HG02870 (cell line): ENCODE results near the gene RPS3A.
"Not testable (repeated sequence)": the region's sequence is repeated elsewhere in the genome, so short reads cannot be mapped to it uniquely, and the experiment has no call there.

Experiments used
- ATAC-seq: cut with Tn5 transposase; IDR thresholded peaks from one replicate; pipeline ENCODE4 v1.9.1; 2021; ENCODE audit warnings: mild to moderate bottlenecking, moderate library complexity; ENCODE audit not compliant: unreplicated experiment

RPS3A gene

DNA sequence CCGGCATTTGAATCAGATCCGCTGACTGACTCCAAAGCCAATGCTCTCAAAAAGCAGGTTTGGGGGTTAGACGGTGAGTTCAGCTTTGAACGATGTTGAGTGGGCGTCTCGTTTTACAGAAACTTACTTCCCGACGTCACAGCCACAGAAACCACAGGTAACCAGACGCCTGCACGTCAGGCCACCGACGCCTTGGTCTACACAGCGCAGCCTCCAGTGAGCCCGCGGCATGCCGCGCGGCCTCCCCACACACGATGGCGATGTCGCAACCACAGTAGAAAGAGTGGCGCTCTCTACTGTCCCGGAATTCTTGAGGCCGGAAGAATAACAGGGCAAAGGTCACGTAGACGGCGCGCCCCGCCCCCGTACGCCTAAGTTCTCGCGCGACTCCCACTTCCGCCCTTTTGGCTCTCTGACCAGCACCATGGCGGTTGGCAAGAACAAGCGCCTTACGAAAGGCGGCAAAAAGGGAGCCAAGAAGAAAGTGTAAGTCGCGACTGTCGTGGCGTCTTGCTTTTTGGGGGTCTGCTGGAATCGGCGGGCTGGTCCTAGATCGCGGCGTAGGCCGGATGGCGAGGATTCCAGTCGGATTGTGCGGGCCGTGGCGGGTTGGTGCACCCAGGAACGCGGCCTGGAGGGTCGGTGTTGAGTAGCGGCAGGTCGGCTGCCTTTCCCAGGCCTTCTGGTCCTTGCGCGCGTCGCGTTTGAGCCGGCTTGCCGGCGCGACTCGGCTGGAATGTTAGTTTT lies at the start of gene RPS3A:
TSS of gene RPS3A (plus strand) at position 400 of the 747 bp plus-strand sequence. CDS start at position 425, 25 bp downstream.
- peak; percentile 93 for ATAC-seq

DNA sequence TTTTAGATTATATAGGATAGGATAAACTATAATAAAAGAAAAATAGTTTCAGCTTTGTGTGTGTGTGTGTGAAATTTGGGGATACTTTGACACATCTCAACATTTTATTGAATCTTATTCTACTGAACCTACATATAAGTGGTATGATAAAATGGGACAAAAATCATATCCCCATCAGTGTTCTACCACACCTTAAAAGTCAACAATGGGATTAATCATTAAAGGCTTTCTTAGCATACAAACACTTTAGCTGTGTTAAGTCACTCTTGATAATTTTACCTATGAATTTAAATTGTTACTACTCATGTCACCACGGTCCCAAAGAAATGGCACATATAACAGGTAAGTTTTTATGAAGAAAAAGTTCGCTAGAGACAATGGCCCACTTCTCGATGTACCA lies 46.6 kb upstream of the RPS3A start:
- peak; percentile 4 for ATAC-seq

DNA sequence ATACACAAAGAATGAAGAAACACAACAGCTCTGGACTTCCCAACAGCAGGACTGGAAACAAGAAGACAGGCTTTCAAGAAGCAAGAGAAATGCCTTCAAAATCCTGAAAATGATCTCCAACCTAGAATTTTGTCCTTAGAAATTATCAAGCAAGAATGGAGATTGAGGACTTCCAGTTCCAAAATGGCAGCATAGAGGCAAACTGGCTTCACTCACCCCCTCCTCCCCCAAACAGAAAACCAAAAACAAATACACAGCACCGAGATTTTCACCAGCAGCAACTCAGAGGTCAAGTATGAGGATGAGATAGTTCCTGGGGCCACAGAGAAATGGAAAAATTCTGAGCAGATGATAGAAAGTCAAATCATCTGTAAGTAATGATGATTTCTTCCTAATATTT lies 43.9 kb upstream of the RPS3A start:
- no peak for ATAC-seq

DNA sequence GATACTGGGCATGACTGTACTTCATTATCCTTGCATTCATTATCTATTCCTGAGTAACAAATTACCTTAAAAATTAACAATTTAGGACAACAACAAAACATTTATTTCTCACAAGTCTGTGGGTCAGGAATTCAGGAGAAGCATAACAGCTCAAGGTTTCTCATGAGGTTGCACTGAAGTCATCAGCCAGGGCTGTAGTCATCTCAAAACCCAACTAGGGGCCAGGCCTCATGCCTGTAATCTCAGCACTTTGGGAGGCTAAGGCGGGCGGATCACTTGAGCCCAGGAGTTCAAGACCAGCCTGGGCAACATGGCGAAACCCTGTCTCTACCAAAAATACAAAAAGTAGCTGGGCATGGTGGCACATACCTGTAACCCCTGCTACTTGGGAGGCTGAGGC lies 36.3 kb upstream of the RPS3A start:
- not testable (repeated sequence) for ATAC-seq

DNA sequence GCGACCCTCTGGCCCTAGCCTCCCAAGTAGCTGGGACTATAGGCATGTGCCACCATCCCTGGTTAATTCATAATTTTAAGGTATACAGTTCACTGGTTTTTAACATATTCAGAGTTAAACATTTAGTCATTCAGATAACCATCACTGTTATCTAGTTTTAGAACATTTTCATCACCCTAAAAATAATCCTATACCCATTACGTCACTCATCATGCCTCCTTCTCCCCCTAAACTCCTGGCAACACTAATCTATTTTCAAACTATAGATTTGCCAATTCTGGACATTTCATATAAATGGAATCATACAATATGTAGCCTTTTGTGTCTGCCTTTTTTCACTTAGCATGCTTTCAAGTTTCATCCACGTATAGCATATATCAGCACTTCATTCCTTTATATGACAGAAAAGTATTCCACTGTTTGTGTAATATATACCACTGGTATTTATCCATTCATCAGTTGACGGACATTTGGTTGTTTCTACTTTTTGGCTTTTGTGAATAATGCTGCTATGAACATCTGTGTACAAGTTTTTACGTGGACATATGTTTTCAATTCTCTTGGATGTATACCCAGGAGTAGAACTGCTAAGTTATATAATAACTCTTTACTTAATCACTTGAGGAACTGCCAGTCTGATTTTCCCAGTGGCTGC lies 32.0 kb upstream of the RPS3A start:
- no peak for ATAC-seq

DNA sequence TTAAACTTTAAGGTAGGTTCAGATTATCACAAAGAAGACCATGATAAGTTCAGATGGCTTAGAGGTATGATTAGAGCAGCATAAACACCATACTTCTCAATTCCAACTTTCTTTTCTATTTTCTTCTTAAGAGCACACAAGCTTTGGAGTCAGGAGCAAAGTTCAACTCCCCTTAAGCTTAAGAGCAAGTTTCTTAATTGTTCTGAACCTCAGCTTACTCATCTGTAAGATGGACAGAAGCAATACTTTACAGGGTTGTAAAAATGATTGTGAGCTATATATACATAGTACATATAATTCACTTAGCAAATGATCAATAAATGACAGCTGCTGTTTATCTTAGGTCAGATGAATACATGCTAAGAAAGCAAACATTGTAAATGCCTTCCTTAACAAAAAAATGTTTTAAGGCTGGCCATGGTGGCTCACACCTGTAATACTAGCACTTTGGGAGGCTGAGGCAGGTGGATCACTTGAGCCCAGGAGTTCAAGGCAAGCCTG lies 25.0 kb upstream of the RPS3A start:
- ATAC-seq: no peak

DNA sequence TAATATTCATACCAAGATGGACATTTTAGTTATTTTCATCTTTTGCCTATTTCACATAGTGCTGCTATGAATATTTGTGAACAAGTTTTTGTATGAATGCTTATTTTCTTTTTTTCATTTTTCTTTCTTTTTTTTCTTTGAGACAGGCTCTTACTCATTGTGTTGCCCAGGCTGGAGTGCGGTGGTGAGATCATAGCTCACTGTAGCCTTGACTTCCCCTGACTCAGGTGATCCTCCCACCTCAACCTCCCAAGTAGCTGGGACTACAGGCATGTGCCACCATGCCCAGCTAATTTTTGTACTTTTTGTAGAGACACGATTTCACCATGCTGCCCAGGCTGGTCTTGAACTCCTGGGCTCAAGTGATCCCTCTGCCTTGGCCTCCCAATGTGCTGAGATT lies 21.4 kb upstream of the RPS3A start:
- ATAC-seq: not testable (repeated sequence)

DNA sequence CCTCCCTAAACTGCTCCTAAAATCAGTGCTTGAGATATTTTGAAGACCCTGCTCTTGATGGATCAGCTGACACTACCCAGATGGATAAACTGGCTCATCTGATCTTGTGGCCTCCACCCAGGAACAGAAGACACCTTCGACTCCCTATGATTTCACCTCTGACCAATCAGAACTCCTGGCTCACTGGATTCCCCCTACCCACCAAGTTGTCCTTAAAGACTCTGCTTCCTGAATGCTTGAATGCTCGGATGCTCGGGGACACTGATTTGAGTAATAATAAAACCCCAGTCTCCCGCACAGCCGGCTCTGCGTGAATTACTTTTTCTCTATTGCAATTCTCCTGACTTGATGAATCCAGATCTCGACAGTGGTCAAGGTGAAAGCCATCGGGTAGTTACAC lies 12.0 kb upstream of the RPS3A start:
- no peak for ATAC-seq

DNA sequence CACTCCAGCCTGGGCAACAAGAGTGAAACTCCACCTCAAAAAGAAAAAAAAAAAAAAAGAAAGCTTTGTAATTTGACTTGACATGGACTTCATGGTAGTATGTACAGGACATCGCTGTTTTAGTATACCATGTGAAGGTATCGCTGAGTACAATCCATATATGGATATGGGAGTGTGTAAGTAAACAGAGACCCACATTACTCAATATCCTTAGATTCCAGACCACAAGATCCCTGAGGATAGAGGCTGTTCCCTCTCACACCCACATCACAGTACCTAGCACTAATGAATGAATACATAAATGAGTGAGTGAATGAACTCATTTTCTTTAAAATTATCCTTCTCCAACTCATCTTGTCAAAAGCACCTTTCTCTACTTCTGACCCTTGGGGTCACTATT lies 8.4 kb upstream of the RPS3A start:
- no peak for ATAC-seq

DNA sequence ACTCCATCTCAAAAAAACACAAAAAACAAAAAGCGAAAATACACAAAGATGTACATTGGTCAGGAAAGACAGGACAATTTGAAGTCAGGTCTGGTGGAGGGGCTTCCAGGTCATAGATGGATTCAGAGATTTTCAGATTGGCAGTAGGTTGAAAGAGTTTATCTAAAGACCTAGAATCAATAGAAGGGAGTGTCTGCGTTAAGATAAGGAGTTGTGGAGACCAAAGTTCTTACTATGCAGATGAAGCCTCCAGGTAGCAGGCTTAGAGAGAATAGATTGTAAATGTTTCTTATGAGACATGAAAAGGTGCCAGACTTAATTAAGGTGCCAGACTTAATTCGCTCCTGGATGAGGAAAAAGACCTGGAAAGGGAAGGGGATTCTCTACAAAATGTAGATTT lies 6.9 kb upstream of the RPS3A start:
- ATAC-seq: no peak

DNA sequence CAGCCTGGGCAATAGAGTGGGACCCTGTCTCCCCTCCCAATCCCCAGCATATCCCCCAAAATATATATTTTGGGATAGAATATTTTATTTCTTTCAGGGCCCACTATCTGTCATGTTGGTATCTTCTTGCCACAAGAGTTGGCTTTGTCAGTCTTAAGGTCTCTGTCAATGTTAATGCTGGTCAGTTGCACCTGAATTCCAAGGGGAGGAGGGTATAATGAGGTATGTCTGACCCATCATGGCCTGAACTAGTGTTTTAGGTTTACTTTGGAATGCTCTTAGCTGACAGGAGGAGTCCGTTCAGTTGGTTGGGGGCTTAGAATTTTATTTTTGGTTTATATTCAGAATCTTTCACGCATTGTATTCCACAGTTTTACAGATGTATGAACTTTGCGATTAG lies 6.2 kb upstream of the RPS3A start:
- ATAC-seq: no peak

DNA sequence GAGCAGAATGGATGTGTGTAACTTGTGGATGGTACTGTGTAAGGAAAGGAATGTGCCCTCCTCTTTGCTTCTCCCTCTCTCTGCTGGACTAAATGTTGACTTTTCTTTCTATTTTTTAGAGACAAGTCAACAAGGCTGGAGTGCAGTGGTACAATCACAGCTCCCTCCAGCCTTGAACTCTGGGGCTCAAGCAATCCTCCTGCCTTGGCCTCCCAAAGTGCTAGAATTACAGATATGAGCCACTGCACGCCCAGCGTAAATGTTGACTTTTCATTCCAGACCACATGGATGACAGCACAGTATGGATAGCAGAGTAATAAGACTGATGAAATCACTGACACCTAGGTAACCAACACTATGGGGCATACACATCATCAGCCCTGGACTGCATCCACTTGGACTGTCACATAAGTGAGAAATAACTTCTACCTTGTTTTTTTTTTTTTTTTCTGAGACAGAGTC lies 5.1 kb upstream of the RPS3A start:
- no peak for ATAC-seq

DNA sequence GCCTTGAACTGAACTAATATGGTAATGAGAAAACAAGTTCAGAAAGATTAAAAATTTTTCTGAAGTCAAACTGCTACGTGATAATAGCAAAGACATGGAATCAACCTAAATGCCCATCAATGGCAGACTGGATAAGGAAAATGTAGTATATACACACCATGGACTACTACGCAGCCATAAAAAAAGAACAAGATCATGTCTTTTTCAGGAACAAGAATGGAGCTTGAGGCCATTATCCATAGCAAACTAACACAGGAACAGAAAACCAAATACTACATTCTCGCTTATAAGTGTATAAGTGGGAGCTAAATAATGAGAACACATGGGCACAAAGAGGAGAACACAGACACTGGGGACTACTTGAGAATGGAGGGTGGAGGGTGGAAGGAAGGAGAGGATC lies 4.3 kb upstream of the RPS3A start:
- no peak for ATAC-seq

DNA sequence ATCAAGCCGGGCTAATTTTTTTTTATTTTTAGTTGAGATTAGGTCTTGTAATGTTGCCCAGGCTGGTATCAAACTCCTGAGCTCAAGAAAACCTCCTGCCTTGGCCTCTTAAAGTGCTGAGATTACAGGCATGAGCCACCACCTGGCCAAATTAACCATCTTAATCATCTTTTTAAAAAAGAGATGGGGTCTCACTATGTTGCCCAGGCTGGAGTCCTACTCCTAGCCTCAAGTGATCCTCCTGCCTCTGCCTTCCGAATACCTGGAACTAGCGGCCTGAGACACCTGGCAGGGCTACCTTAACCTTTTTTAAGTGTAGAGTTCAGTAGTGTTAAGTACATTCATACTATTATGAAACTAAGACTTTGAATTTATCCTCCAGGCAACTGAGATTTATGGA lies 1.7 kb upstream of the RPS3A start:
- no peak for ATAC-seq

DNA sequence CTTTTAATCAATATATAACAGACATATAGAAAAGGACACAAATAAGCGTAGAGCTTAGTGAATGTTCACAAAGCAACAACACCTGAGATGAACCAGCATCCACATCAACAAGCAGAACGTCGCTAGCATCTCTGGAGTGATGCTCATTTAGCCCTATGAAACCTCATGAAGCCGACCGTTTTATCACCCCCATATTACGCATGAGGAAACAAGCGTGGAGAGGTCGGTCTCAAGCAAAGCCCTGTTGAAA lies 524 bp upstream of the RPS3A start:
- ATAC-seq: no peak

DNA sequence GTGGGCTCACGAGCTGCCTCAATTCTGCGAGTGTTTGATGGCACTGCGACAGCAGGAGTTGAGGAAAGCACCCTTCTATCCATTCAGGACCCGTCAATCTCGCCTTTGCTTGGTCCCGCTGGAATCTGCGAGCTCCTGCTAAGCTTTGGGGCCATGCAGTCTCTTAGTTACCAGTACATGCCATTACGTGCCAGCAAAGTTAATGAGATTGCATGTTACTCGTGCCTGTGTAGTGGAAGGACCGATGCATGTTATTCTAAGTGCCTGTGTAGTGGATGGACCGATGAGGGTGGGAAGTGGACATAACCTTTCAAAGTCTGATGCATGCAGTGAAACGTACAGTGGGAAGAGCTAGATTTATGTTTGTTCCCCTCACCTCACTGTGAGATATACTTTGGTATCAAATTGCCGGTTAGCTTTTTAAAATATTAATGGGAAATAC lies 569 bp downstream of the RPS3A start:
- no peak for ATAC-seq

DNA sequence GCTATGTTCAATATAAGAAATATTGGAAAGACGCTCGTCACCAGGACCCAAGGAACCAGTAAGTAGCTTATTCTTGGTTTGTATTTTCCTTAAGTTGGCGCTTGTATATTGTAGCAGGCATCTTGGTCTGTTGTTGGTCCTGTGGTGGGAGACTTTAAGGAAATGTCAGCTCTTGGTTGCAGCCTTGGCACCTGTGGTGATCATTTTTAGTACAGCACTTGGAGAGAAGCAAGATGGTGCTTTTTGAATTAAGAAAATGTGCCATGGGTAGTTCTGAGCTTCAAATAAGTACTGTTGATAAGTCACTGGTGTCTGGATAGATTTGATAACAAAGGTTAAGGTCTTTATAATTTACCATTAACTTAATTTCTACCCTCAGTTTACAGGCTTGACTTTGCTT lies 1.1 kb downstream of the RPS3A start:
- ATAC-seq: no peak

DNA sequence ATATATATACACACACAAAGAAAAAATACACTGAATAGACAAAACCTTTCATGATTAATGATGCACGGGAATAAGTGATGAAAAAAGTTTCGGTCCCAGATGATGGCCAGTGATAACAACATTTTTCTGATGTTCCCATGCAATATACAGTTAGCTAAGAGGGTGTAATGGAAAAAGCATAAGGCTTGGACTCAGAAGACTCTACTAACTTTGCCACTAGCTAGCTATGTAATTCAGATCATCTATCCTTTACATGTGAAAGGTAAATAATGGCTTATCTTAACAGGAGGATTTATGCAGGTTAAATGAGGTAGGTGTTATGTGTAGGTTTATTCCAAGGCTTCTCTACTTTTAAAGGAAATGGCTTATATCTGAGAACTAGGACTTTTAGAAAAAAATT lies 4.3 kb downstream of the RPS3A start:
- ATAC-seq: no peak

DNA sequence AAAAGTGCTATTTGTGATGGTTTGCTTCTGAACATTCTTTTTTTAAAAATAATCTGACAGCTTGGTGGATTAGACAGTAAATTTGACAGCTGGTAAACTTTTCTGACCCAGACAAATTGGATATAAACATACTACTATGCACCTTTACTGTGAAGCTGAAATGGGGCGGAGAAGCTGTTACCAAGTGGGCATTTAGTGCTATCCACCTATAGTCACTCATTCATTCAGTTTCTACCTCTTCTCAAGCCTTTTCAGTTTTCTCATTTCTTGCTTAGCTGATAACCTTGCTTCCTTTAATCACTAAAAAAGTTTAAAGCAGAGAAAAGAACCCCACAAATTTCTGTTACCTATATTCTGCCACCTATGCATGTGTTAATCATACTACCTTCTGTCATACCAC lies 5.2 kb downstream of the RPS3A start:
- no peak for ATAC-seq

DNA sequence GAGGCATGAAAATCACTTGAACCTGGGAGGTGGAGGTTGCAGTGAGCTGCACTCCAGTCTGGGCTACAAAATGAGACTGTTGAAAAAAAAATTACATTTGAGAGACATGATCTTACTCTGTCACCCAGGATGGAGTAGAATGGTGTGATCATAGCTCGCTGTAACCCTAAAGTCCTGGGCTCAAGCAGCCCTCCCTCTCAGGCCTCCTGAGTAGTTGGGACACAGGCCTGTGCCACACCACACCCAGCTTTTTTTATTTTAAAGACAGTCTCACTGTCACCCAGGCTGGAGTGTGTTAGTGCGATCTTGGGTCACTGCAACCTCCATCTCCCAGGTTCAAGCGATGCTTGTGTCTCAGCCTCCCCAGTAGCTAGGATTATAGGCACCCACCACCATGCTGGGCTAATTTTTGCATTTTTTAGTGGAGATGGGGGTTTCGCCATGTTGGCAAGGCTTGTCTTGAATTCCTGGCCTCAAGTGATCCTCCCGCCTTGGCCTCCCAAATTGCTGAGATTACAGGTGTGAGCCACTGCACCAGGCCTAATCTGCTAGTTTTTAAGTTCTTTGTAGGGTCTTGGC lies 6.1 kb downstream of the RPS3A start:
- no peak for ATAC-seq

DNA sequence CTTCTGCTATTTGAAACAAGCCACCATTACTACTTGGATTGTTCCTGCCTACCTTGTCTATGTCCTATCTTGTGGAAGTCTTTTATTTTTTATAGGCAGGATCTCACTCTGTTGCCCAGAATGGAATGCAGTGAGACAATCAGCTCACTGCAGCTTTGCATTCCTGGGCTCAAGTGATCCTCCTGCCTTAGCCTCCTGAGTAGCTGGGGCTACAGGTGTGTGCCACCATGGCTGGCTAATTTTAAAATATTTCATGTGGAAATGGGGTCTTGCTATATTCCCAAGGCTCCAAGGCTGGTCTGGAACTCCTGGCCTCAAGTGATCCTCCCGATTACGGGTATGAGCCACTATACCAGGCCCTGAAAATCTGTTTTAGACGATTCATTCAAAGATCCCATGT lies 7.6 kb downstream of the RPS3A start:
- no peak for ATAC-seq

DNA sequence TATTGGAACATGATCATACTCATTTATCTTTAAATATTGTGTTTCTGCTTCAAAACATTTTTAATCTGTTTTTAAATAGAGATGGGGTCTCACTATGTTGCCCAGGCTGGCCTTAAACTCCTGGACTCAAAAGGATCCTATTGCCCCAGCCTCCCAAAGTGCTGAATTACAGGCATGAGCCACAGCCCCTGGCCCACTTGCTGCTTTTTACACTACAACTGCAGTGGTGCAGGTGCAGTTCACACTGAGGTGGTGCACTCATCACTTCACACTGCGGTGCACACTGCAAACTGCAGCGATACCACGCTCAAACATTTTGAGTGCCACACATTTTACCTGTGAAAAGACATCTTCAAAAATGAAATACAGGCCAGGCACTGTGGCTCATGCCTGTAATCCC lies 10.8 kb downstream of the RPS3A start:
- no peak for ATAC-seq
